Cardiac atrium fibroblast (primary cell): ENCODE data around the gene RNF5. TPM values are rescaled to one million over a fixed set of nuclear protein-coding genes. Genes with fewer than 3 reads are reported as not detected.

Experiments used
- total RNA-seq: library from RNA; depleted of rRNA; stranded (reverse); fragments of >200 nt; gene quantifications from 2 replicates; pipeline ENCODE4 v1.2.3, GENCODE V29; 2015

Gene RNF5, protein sequence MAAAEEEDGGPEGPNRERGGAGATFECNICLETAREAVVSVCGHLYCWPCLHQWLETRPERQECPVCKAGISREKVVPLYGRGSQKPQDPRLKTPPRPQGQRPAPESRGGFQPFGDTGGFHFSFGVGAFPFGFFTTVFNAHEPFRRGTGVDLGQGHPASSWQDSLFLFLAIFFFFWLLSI
- 25.1 and 34.2 TPM in 2 replicates for total RNA-seq

DNA sequence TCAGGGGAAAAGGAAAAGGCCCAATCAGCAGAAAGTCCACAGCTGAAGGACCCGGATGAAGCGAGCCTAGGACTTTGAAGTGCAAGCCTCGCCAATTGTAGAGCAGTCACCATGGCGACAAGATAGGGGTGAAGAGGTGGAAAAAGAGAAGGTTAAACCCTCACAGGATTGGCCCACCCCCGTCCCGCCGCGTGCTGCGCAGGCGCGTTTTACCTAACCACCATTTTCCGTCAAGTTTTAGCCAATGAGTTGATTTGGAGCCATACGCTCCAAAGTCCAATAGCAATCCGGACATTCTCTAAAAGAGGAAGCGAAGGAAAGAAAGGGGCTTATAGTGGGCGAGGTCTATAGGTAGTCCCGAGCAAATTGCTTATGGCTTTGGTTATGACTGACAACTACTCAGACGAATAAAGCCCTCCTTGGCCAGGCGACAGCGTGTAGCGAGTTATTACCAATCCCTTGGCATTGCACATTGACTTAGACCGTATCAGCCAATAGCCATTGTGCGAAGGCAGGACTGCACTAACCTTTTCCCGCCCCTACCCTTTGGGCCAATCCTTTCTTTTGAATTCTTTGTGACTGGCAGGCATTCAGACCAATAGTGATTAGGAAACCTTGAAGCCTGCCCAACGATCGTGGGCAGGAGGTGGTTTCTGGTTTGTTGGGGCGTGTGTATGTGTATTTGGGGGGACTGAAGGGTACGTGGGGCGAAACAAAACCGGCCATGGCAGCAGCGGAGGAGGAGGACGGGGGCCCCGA lies at the start of gene RNF5:
Gene RNF5 (plus strand): TSS at position 618 of the 759 bp plus-strand sequence. CDS start 107 bp downstream, at position 725.

DNA sequence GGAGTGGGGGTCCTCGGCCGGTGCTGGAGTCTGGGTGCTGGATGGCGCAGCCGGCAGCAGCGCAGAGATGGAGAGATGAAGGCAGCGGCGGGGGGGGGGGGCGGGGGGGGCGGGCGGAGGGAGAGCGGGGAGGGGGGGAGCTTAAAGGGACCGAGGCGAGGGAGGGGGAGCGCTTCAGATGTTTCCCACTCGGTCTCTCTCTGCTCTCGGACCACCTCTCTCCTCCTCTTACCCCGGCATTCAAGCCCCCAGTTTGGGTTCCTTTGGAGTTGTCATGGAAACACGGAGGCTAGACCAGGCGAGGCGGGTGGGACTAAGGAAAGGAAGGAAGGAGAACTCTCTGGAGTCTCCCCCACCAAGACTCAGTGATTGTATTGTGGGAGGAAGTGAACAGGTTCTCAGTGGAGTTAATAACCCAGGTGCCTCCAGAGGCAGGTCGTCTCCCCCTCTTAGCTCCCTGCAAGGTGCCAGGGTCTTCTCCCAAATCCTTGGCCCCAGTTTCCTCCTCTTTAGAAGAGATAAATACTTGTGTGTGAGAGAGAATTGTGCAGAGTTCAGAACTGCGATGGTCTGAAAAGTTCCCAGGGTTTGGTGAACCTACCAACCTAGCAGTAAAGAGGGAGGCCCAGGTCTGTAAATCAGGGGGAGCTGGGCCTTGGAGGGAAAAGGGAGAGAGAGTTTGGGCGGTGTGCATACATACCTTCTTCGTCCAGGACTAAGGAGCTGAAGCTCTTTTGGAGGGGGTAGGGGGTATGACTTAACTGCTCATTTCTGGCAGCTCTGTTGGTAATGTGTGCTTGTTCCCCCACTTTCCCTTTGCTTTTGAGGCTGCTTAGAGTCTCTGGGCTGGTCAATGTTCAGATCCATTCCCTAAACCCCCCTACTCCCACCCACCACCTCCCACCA lies 26.1 kb upstream of the RNF5 start, which contains the start of gene PRRT1:
Gene PRRT1 (minus strand): TSS at position 77 of the 906 bp plus-strand sequence. CDS start 112 bp downstream, outside the sequence.

DNA sequence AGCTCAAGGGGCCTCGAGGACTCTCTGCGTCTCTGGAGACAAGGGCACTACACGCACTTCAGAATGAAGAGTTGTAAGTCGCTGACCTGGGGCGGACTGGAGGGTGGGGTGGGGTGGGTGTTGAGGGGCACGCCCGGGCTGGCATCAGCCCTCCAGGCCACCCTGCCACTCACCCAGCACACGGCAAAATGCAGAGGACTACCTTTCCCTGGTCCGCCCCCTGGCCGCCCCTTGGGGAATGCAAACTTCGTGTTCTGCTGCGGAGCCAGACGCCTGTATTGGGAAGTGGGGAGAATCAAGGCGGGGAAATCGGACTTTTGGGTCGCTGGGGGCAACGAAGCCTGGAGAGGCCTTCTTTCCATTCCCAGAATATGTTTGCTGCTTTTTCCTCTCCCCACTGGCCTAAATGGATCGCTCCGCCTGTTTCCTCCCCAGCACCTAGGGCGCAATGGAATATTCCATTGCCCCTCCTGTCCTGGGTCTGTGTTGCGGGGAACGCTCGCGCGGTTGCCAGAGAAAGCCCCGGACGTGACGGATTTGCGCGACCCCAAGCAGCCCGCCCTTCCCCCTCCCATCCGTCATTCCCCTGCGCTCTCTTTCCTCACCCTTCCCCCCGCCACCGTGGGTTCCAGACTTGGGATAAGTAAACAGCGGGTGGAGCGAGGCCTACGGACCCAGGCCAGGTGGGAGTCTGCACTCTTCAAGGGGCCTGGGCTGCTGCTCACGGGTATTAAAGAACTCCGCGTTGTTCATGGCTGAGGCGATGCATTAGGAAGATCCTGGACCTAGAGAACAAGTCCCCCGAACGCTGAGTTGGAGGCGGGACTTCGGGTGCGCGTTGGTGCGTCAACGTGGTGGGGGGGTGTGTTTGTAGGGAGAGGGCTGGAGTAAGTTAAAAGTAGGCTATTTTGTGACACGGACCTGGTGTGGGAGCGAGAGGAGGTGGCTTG lies 24.4 kb upstream of the RNF5 start, which contains the start of gene PPT2:
Gene PPT2 (plus strand): TSS at position 578 of the 950 bp plus-strand sequence. CDS start 454 bp downstream, outside the sequence.

DNA sequence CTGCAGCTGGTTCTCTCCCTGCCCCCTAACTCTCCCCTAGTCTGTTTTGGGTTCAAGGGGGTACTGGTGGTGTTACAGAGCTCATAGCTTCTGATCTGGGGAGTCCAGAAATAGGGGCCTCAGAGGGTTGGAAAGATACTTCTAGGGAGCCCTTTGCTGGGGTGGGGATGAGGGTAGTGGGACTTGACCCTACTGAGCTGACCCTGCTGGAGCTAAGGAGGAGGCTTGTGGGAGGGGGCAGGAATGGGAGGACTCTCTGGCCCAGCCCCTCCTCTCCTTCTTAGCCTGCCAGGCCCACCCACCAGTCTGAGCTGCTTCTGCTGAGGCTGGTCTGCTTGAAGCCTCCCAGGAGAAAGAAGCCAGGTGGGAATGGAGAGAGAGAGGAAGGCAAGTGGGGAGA lies 13.9 kb upstream of the RNF5 start, which contains the start of gene EGFL8:
Gene EGFL8 (plus strand): TSS at position 301 of the 400 bp plus-strand sequence. CDS start 1,571 bp downstream, outside the sequence.

DNA sequence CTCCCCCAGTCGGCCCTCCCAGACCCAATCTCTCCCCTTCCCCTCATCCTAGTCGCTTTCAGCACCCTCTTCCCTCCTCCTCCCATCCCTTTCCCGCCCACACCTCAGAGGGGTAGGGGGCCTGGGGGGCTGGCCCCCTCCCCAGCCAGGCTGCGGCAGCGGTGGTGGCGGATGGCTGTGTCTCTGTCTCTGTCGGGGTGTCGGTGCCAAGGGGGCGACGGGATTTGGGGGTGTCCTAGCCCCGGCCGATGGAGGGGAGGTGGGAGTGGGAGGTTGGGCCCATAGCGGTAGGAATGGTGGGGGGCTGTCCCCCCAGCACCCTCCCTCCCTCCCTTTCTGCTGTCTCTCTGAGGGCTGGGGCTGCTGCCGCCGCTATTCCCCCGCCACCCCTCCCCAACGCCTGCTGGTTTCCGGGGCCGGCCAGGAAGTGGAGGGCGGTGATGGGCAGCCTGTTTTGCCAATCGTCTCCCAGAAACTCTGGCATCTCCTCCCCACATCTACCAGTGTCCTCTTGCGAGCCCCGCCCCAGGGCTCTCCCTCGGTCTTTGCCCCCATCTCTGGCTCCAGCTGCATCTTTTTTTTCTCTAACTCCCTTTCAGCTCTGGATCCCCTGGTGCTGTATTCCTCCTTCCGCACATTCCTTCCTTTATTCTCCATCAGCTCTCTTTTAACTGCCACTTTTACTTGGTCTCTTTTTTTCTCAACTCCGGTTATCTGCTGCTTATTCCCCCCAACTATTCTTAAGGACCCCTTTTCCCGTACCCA lies 2.3 kb upstream of the RNF5 start, which contains the start of gene AGPAT1:
Gene AGPAT1 (minus strand): TSS at position 374 of the 765 bp plus-strand sequence. CDS start 4,588 bp downstream, outside the sequence.

DNA sequence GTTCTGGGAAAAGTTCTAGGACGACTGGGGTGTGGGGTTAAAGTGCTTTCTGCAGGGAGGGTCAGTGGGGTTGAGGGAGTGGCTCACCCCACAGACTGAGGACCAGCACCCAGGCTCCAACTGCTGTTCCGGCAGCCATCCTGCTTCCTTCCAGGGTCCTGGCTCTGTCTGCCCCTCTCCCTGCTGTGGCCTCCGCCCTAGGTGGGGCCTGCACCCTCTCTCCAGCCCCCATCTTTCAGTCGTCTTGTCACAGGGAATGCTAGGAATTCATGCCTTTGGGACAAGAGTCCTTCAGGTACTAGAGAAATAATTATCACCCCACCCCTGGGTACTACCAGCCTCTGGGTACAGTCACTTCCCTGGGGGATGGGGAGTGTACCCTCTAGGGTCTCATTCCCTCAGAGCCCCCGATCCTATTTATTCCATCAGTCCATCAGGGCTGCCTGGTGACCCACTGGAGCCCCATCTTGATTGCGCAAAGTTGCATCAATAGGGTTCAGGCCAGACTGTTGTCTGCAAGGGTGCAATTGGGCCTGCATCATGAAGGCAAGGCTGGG lies 6.0 kb downstream of the RNF5 start, which contains the start of gene AGER:
Gene AGER (minus strand): TSS at position 170 of the 557 bp plus-strand sequence. CDS start 31 bp downstream, at position 139.

DNA sequence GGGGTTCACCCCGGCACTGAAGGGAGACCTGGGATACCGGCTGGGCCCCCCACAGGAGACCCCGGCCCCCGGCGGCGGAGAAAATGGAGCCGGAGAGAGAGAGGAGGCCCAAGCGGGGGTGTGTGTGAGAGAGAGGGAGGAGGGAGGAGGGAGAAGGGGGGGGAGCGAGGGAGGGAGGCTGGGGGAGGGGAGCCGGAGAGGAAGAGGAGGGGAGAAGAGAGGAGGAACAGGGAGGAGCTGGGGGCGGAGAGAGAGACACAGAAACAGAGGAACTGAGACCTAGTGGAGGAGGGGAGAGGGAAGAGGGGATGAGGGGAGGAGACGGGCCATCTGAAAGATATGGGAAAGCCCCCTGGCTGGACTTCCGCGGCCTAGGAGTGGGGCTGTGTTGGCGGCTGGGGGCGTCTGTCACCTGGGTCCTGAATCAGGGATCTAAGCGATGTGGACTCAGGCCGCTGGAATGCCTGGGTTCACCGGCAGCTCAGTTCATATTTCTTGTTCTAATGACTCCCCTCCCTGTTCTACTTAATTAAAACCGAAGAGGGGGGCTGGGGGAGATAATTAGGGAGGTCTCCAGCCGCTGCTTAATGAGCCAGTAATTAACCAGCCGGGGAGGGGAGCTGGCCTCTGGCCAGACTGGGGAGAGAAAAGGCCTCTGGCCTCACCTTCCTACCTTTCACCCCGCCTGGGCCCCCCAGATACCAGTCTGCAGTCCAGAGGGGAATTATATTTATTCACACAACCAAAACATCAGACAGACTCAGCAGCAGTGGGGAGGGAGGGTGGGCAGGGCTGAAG lies 12.0 kb downstream of the RNF5 start, which contains the start of gene PBX2:
Gene PBX2 (minus strand): TSS at position 149 of the 798 bp plus-strand sequence. CDS start 287 bp downstream, outside the sequence.

DNA sequence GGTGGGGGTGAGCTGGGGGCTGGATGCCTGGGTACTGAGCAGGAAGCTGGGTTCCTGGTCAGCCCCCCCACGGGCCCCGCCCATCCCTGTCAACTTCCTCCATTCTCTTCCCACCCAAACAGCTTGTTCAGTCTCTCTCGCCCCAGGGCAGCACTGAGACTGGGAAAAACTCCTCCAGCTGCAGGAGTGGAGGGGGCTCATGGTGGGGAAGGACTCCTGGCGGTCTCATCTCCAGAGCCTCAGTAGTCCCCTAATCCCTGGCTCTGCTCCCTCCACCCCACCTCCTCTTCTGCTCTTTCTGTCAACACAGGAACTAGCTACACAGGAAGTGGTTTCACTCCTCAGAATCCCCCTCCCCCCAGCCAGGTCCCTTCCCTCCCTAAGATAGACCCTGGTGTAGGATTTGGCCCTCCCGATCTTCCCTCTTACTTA lies 14.4 kb downstream of the RNF5 start, which contains the start of gene GPSM3:
Gene GPSM3 (minus strand): TSS at position 36 of the 432 bp plus-strand sequence. CDS start 130 bp downstream, outside the sequence.

DNA sequence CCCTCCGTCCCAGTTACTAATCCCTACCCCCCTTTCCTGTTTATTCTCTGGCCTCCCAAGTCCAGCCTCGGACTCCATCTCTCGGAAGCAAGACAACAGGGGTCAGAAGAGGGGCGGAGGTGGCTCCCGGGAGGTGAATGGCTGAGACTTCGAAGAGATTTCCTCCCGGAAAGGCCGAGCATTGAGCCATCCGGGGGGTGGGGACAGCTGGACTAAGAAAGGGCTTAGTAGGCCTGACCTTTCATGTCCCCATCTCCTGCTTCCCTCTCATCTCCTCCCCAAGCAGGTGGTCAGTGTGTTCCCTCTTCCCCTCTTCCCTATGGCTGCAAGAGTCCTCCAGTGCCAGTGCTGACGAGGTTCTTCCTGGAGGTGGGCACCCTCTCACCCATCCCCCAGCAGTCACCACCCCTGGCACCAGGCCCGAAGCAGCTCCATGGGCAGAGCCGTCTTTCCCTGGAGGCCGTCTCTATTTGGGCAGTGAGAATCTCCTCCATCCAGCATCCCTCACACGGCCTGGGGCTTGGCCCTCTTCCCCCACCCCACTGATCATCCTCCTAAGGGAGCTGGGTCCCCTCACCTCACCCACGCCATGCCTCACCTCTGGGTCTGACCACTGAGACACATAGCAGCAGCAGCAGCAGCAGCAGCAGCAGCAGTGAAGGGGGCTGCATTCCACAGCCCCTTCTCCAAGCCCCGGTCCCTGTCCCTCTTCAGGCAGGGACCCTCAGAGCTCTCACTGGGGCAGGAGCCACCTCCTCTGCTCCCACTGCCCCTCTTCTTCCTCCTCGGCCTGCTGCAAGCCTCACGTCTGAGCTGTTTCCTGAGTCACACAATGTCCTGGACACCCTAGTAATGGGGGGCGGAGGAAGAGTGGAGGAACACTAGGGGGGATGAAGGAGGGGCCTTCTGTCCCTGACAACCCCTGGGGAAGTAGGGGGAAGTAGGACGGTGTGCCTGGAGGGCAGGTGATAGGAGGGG lies 45.3 kb downstream of the RNF5 start, which contains the start of gene NOTCH4:
Gene NOTCH4 (minus strand): TSS at position 810 of the 978 bp plus-strand sequence. CDS start 139 bp downstream, at position 671.

Other genes starting within 250 kb of the RNF5 start
- gene CFB, start 232.3 kb upstream of the RNF5 start, total RNA-seq, result 12.6 and 103 TPM in 2 replicates
- gene NELFE, start 219.4 kb upstream of the RNF5 start, total RNA-seq, result 80.2 and 82.0 TPM in 2 replicates
- 28.0 and 44.9 TPM in 2 replicates for gene SKIC2, start 219.2 kb upstream of the RNF5 start, total RNA-seq
- 18.6 and 25.5 TPM in 2 replicates for gene DXO, start 206.3 kb upstream of the RNF5 start, total RNA-seq
- 12.1 and 14.7 TPM in 2 replicates for gene C4A, start 196.3 kb upstream of the RNF5 start, total RNA-seq
- gene C4B, start 163.6 kb upstream of the RNF5 start, total RNA-seq, result 6.0 TPM in 2 replicates
- 0.49 TPM in 1 of 2 replicates, not detected in the other for gene CYP21A2, start 140.0 kb upstream of the RNF5 start, total RNA-seq
- gene TNXB, start 69.1 kb upstream of the RNF5 start, total RNA-seq, result 41.5 and 45.3 TPM in 2 replicates
- gene ATF6B, start 50.2 kb upstream of the RNF5 start, total RNA-seq, result 19.5 and 20.7 TPM in 2 replicates
- 2.3 and 3.9 TPM in 2 replicates for gene FKBPL, start 48.1 kb upstream of the RNF5 start, total RNA-seq
- gene PRRT1, start 26.5 kb upstream of the RNF5 start, total RNA-seq, result 0.16 TPM in 1 of 2 replicates, not detected in the other
- gene PPT2, start 24.3 kb upstream of the RNF5 start, total RNA-seq, result 9.4 and 16.1 TPM in 2 replicates
- gene EGFL8, start 13.8 kb upstream of the RNF5 start, total RNA-seq, result 0.97 and 7.2 TPM in 2 replicates
- gene AGPAT1, start 2.3 kb upstream of the RNF5 start, total RNA-seq, result 52.0 and 62.9 TPM in 2 replicates
- 1.6 and 2.6 TPM in 2 replicates for gene AGER, start 5.8 kb downstream of the RNF5 start, total RNA-seq
- gene PBX2, start 11.8 kb downstream of the RNF5 start, total RNA-seq, result 14.3 and 17.3 TPM in 2 replicates
- 7.0 and 7.4 TPM in 2 replicates for gene GPSM3, start 14.2 kb downstream of the RNF5 start, total RNA-seq
- 4.2 and 5.0 TPM in 2 replicates for gene NOTCH4, start 45.7 kb downstream of the RNF5 start, total RNA-seq
- not detected in 2 replicates for gene TSBP1, start 193.5 kb downstream of the RNF5 start, total RNA-seq
- gene BTNL2, start 228.8 kb downstream of the RNF5 start, total RNA-seq, result not detected in 2 replicates